Endothelial cell of umbilical vein (primary cell): ENCODE measurements around the gene RPL31. TPM values are rescaled to one million over a fixed set of nuclear protein-coding genes. Genes with fewer than 3 reads are reported as not detected.

Experiments used
- BruUV-seq: library from RNA; stranded (reverse); fragments of 400-500 nt; replicated peaks from 2 replicates; lab custom pipeline; 2021; lab: Mats Ljungman, UMichigan
- CTCF ChIA-PET: fragments of 300-600, 350-600 bp; sonication (Branson Sonifier 250); formaldehyde crosslinking; loops from one replicate; lab custom pipeline; 2021; ENCODE audit warnings: antibody characterized with exemption, inconsistent platforms; lab: Charles Lee
- POLR2A ChIA-PET: fragments of 300-600, 350-600 bp; sonication (Branson Sonifier 250); formaldehyde crosslinking; loops from one replicate; lab custom pipeline; 2021; ENCODE audit warnings: antibody characterized with exemption, inconsistent platforms; lab: Charles Lee
- DNase-seq: peaks from one replicate; pipeline ENCODE4 v3.0.0-alpha.2; 2011; ENCODE audit warnings: low read depth, low spot score
- FAIRE-seq: peaks from 2 replicates; lab custom pipeline; 2011; peaks lifted over from hg19 to GRCh38; lab: Jason Lieb, UNC
- H2AFZ ChIP-seq: 2 replicates; pipeline ENCODE4 v1.6.0; 2012; ENCODE audit warnings: low read depth, low read length, control low read depth, inconsistent platforms
- H3K27ac ChIP-seq: 2 replicates; pipeline ENCODE4 v1.5.1; 2011; ENCODE audit warnings: low read depth, mild to moderate bottlenecking, control low read depth, low read length, moderate library complexity; ENCODE audit not compliant: insufficient read depth
- H3K27me3 ChIP-seq, 2 experiments: 2 replicates each; pipeline versions ENCODE4 v1.6.0 to v1.6.1; 2011; ENCODE audit warnings: low read length in 2 of 2, mixed read lengths in 1 of 2; ENCODE audit not compliant: control insufficient read depth in 2 of 2, insufficient read depth in 2 of 2
- H3K36me3 ChIP-seq, 2 experiments: 2 replicates in 1 of 2; 3 replicates in 1 of 2; pipeline ENCODE4 v1.5.1; 2011; ENCODE audit warnings: low read length in 2 of 2, mild to moderate bottlenecking in 1 of 2, moderate library complexity in 1 of 2; ENCODE audit not compliant: control insufficient read depth in 2 of 2, insufficient read depth in 2 of 2; ENCODE audit errors: extremely low read depth in 1 of 2
- H3K4me1 ChIP-seq: 3 replicates; pipeline ENCODE4 v1.5.1; 2011; ENCODE audit warnings: mild to moderate bottlenecking, low read length; ENCODE audit not compliant: control insufficient read depth, insufficient read depth; ENCODE audit errors: extremely low read depth
- H3K4me2 ChIP-seq: 2 replicates; pipeline ENCODE4 v1.6.1; 2011; ENCODE audit warnings: low read length, control low read depth, mixed read lengths; ENCODE audit not compliant: insufficient read depth
- H3K4me3 ChIP-seq, 3 experiments: fragments of 200-600 bp in 1 of 3; sonication (generic), shearing (Covaris generic) in 1 of 3; replicated peaks in 1 of 3; 2 replicates each; pipeline ENCODE4 v1.5.1; 2011 to 2016; ENCODE audit warnings: control low read depth in 3 of 3, low read length in 3 of 3, mild to moderate bottlenecking in 2 of 3, inconsistent platforms in 1 of 3, low read depth in 1 of 3, moderate library complexity in 1 of 3; ENCODE audit not compliant: insufficient read depth in 1 of 3
- H3K79me2 ChIP-seq: 2 replicates; pipeline ENCODE4 v1.6.0; 2012; ENCODE audit warnings: low read length, inconsistent platforms; ENCODE audit not compliant: control insufficient read depth, insufficient read depth
- H3K9ac ChIP-seq: replicated peaks from 2 replicates; pipeline ENCODE3; 2011; ENCODE audit warnings: low read length, control low read depth; ENCODE audit not compliant: insufficient read depth; ENCODE audit errors: extremely low read depth
- H3K9me1 ChIP-seq: replicated peaks from 3 replicates; pipeline ENCODE4 v1.6.0; 2011; ENCODE audit warnings: mild to moderate bottlenecking, low read length; ENCODE audit not compliant: control insufficient read depth, insufficient read depth; ENCODE audit errors: extremely low read depth
- H3K9me3 ChIP-seq: replicated peaks from 2 replicates; pipeline ENCODE4 v1.5.1; 2012; ENCODE audit warnings: low read length, inconsistent platforms; ENCODE audit not compliant: control insufficient read depth, insufficient read depth
- H4K20me1 ChIP-seq: replicated peaks from 2 replicates; pipeline ENCODE3; 2011; ENCODE audit warnings: mild to moderate bottlenecking, low read length; ENCODE audit not compliant: control insufficient read depth, insufficient read depth; ENCODE audit errors: extremely low read depth
- FOS ChIP-seq: IDR thresholded peaks from 2 replicates; pipeline ENCODE4 v1.6.1; 2011; ENCODE audit warnings: mild to moderate bottlenecking, low read length, moderate library complexity, borderline replicate concordance; ENCODE audit not compliant: insufficient read depth
- GATA2 ChIP-seq: IDR thresholded peaks from 2 replicates; pipeline ENCODE4 v1.7.0; 2011; ENCODE audit warnings: low read depth, mild to moderate bottlenecking, moderate library complexity, mixed read lengths, low read length; ENCODE audit not compliant: insufficient read length, insufficient read depth
- JUN ChIP-seq: IDR thresholded peaks from 2 replicates; pipeline ENCODE4 v1.6.1; 2011; ENCODE audit warnings: borderline replicate concordance, low read depth; ENCODE audit not compliant: insufficient read length, insufficient read depth
- POLR2AphosphoS5 ChIP-seq: IDR thresholded peaks from 2 replicates; pipeline ENCODE4 v1.6.1; 2012; ENCODE audit warnings: low read depth, mild to moderate bottlenecking, control low read depth, low read length, moderate library complexity; ENCODE audit not compliant: insufficient read depth
- dilution Hi-C: fragments of 300-500 bp; cut with MboI; formaldehyde crosslinking; loops from one replicate; pipeline ENCODE4 v1.15.0; 2019; ENCODE audit warnings: low sequenced_read_pairs; ENCODE audit not compliant: extremely low pct_ligation_motif_present
- intact Hi-C: fragments of 100-400 bp; cut with micrococcal nuclease; formaldehyde crosslinking; loops from one replicate; pipeline ENCODE4 v1.10.0; 2022
- polyA plus RNA-seq, 4 experiments: library from polyadenylated mRNA; depleted of rRNA in 3 of 4; stranded (reverse) in 3 of 4; unstranded in 1 of 4; fragments of >200 nt; gene quantifications; 2 replicates each; pipeline versions ENCODE4 v1.2.1 to v1.2.3, GENCODE V29; 2011 to 2012; ENCODE audit warnings: missing spikeins in 1 of 4
- total RNA-seq: library from RNA; stranded (reverse); gene quantifications from 2 replicates; pipeline ENCODE4 v1.2.3, GENCODE V29; 2021

RPL31 gene
- total and polyA plus RNA-seq, 2 donors (not counting 3 experiments of a cell fraction or from before 2014, with no cell fraction given), result 1,137 to 1,355 TPM

DNA sequence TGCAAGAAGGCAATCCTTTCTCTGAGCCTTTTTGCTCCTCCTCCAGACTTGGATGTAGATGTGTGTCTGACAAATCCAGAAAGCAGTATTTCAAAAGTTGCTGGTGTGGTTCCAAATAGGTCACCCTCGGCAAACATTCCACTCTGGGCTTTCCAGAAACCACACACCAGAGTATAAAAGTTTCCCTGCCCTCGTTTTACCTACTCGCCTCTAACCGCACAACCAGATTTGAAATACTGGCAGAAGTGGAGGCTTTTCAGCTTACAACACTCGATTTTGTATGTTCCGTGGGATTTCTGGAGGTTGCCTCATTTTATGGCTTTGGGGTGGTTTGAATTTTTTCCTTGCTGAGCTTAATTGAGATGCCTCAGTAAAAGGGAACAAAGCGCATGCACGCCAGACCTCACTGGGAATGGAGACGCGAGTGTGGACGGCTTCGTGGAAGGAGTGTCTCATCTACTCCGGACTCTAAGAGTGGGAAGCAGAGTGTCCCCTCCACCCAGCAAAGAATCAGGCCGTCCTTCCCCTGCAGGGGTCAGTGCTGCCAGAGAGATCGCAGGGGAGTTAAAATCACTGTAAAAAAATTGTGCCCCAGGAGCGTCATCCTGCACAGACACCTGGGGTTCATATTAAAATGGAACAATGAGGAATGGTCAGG lies 44.0 kb upstream of the RPL31 start:
- no peaks in the 10 kb centered on the region for H3K79me2 ChIP-seq
- no peak overlapping the region for H2AFZ ChIP-seq
- H3K4me1 ChIP-seq, result peaks cover 15% of the 10 kb centered on the region
- no peak for DNase-seq
- no peaks in the 10 kb centered on the region for H3K9me1 ChIP-seq
- no peak overlapping the region for H3K4me3 ChIP-seq
- no peak overlapping the region for H3K27ac ChIP-seq
- H3K9ac ChIP-seq, result no peak overlapping the region
- BruUV-seq, result no TSS peak
- intact Hi-C loops, result loop anchor here (2.0 kb wide), 1 partner anchor 55 kb away; no protein-coding TSS in a partner anchor
- TF ChIP-seq JUN, result no peak
- no peaks in the 10 kb centered on the region for H3K9me3 ChIP-seq
- no peaks in the 10 kb centered on the region for H3K27me3 ChIP-seq
- ChIA-PET CTCF (no interaction called here), POLR2A (no interaction called here)
- dilution Hi-C loops, result no loop called here
- H3K4me2 ChIP-seq, result no peak overlapping the region
- H3K36me3 ChIP-seq, result peaks cover 0 to 5% of the 10 kb centered on the region in 2 experiments
- FAIRE-seq, result peak; percentile 12
- H4K20me1 ChIP-seq, result no peaks in the 10 kb centered on the region

GRCh38 chr2:100959225-100959880 lies 42.7 kb upstream of the RPL31 start:
- CTCF ChIA-PET, result interaction anchor here (0.9 to 1.5 kb wide), 9 partner anchors 11 to 353 kb away, joined by 3 to 6 read pairs (median 4); no protein-coding TSS in a partner anchor
- no peak overlapping the region for H3K4me3 ChIP-seq
- no TSS peak for BruUV-seq
- no peak for FAIRE-seq
- H2AFZ ChIP-seq, result no peak overlapping the region
- no peaks in the 10 kb centered on the region for H3K79me2 ChIP-seq
- peak overlapping the region; percentile 21 for H3K9ac ChIP-seq
- intact Hi-C loops (loop anchor here (2.0 kb wide), 1 partner anchor 57 kb away; no protein-coding TSS in a partner anchor), dilution Hi-C loops (no loop called here)
- DNase-seq, result peak; percentile 80
- no peaks in the 10 kb centered on the region for H4K20me1 ChIP-seq
- POLR2A ChIA-PET, result no interaction called here
- no peaks in the 10 kb centered on the region for H3K27me3 ChIP-seq
- H3K9me3 ChIP-seq, result no peaks in the 10 kb centered on the region
- peak overlapping the region; percentile 69 for H3K27ac ChIP-seq
- peak; percentile 80 for TF ChIP-seq GATA2
- peak; percentile 51 for TF ChIP-seq POLR2AphosphoS5
- peak; percentile 23 for TF ChIP-seq JUN
- TF ChIP-seq FOS, result no peak
- H3K36me3 ChIP-seq, result peaks cover 0 to 6% of the 10 kb centered on the region in 2 experiments
- H3K4me1 ChIP-seq, result peaks cover 15% of the 10 kb centered on the region
- H3K9me1 ChIP-seq, result no peaks in the 10 kb centered on the region
- H3K4me2 ChIP-seq, result peak overlapping the region; percentile 59
